GM12878 (cell line): ENCODE data around the gene ITIH6. TPM values are rescaled to one million over a fixed set of nuclear protein-coding genes. Genes with fewer than 3 reads are reported as not detected.

ENCODE experiments used
- ATAC-seq: fragments of 200-7000 bp; cut with Tn5 transposase; 3 replicates; pipeline ENCODE4 v1.9.1; 2020; ENCODE audit warnings: mild to moderate bottlenecking, moderate library complexity
- BruUV-seq: library from RNA; stranded (reverse); fragments of 400-500 nt; replicated peaks from 2 replicates; lab custom pipeline; 2021; lab: Mats Ljungman, UMichigan
- CTCF ChIA-PET: fragments of 300-600 bp; sonication (Branson Sonifier 250); formaldehyde crosslinking; extraction: SDS; loops from one replicate; lab custom pipeline; 2021; ENCODE audit warnings: inconsistent platforms; lab: Yijun Ruan, JAX
- POLR2A ChIA-PET: fragments of 350-600 bp; formaldehyde crosslinking; extraction: SDS; loops from one replicate; lab custom pipeline; 2021; ENCODE audit warnings: inconsistent platforms; lab: Charles Lee
- RAD21 ChIA-PET: fragments of 300-600 bp; sonication (Branson Sonifier 250); formaldehyde crosslinking; loops from one replicate; lab custom pipeline; 2023; ENCODE audit warnings: antibody characterized with exemption; ENCODE audit not compliant: unreplicated experiment; lab: Charles Lee
- SMC1A ChIA-PET: fragments of 300-600 bp; sonication (Branson Sonifier 250); formaldehyde crosslinking; loops from one replicate; lab custom pipeline; 2023; ENCODE audit not compliant: unreplicated experiment, uncharacterized antibody; lab: Charles Lee
- DNase-seq: peaks from one replicate; pipeline ENCODE4 v3.0.0-alpha.2; 2011; ENCODE audit warnings: low read depth, low spot score
- FAIRE-seq: peaks from 3 replicates; lab custom pipeline; 2011; peaks lifted over from hg19 to GRCh38; lab: Jason Lieb, UNC
- H2AFZ ChIP-seq: 2 replicates; pipeline ENCODE4 v1.6.0; 2011; ENCODE audit warnings: low read depth, low read length, control low read depth; ENCODE audit not compliant: control insufficient read depth
- H3K27ac ChIP-seq: 2 replicates; pipeline ENCODE4 v1.5.1; 2011; ENCODE audit warnings: control low read depth; ENCODE audit not compliant: control insufficient read depth, insufficient read depth
- H3K27me3 ChIP-seq, 2 experiments: replicated peaks in 1 of 2; 2 replicates each; pipeline versions ENCODE4 v1.6.0 to v1.6.1; 2011; ENCODE audit warnings: low read length in 1 of 2; ENCODE audit not compliant: control insufficient read depth in 2 of 2, insufficient read depth in 2 of 2
- H3K36me3 ChIP-seq, 2 experiments: 2 replicates each; pipeline ENCODE4 v1.5.1; 2011; ENCODE audit warnings: low read length in 1 of 2; ENCODE audit not compliant: control insufficient read depth in 2 of 2, insufficient read depth in 2 of 2
- H3K4me1 ChIP-seq: 2 replicates; pipeline ENCODE4 v1.6.1; 2011; ENCODE audit warnings: mild to moderate bottlenecking, low read length, moderate library complexity, mixed read lengths; ENCODE audit not compliant: control insufficient read depth, insufficient read depth
- H3K4me2 ChIP-seq: 2 replicates; pipeline ENCODE4 v1.6.0; 2011; ENCODE audit warnings: control low read depth; ENCODE audit not compliant: control insufficient read depth, insufficient read depth
- H3K4me3 ChIP-seq: fragments of 200-600 bp; sonication (generic); 2 replicates; pipeline ENCODE4 v1.5.1; 2016
- H3K79me2 ChIP-seq: 2 replicates; pipeline ENCODE4 v1.6.0; 2011; ENCODE audit warnings: low read length; ENCODE audit not compliant: control insufficient read depth, insufficient read depth
- H3K9ac ChIP-seq: 2 replicates; pipeline ENCODE4 v1.8.0; 2011; ENCODE audit warnings: low read length, control low read depth, mixed read lengths; ENCODE audit not compliant: control insufficient read depth, insufficient read depth
- H3K9me3 ChIP-seq: replicated peaks from 3 replicates; pipeline ENCODE4 v1.5.1; 2011; ENCODE audit warnings: mild to moderate bottlenecking, low read length; ENCODE audit not compliant: control insufficient read depth, insufficient read depth
- H4K20me1 ChIP-seq: 2 replicates; pipeline ENCODE4 v1.6.0; 2011; ENCODE audit not compliant: control insufficient read depth, insufficient read depth
- FOS ChIP-seq: IDR thresholded peaks from 3 replicates; pipeline ENCODE4 v1.6.1; 2011; ENCODE audit warnings: borderline replicate concordance; ENCODE audit not compliant: insufficient read length; ENCODE audit errors: extremely low read depth
- NBN ChIP-seq: fragments of 450-650 bp; IDR thresholded peaks from 2 replicates; pipeline ENCODE4 v1.6.1; 2016
- NR2F1 ChIP-seq: fragments of 450-650 bp; conservative IDR thresholded peaks from 2 replicates; pipeline ENCODE4 v1.6.1; 2017; ENCODE audit warnings: mild to moderate bottlenecking
- POU2F2 ChIP-seq: IDR thresholded peaks from 3 replicates; pipeline ENCODE4 v1.6.1; 2011; ENCODE audit warnings: low read depth, mild to moderate bottlenecking, low read length, borderline replicate concordance
- RAD21 ChIP-seq: IDR thresholded peaks from 2 replicates; pipeline ENCODE4 v1.6.1; 2011; ENCODE audit warnings: mild to moderate bottlenecking, low read depth, low read length, moderate library complexity; ENCODE audit not compliant: insufficient read depth
- WGBS: methylation state at CpG from one replicate; pipeline ENCODE4 v1.1.6; 2016; ENCODE audit warnings: low lambda C conversion rate; ENCODE audit not compliant: insufficient replicate concordance, insufficient coverage; ENCODE audit errors: missing lambda C conversion rate; 5-methylcytosine and 5-hydroxymethylcytosine counted together
- in situ Hi-C: fragments of 300-500 bp; cut with MboI; formaldehyde crosslinking; loops from 9 replicates; pipeline ENCODE4 v1.14.3; 2018; ENCODE audit warnings: mixed read lengths
- intact Hi-C: fragments of 100-400 bp; cut with micrococcal nuclease; formaldehyde crosslinking; loops from one replicate; pipeline ENCODE4 v1.14.2; 2022; ENCODE audit not compliant: unreplicated experiment
- polyA plus RNA-seq, 11 experiments: library from polyadenylated mRNA; depleted of rRNA in 4 of 11; unstranded in 6 of 11; stranded (reverse) in 5 of 11; fragments of >200 nt; fragmentation: Nextera tagmentation in 4 of 11; fragmentation: Illumina TruSeq in 1 of 11; extraction: Ambion mirVana in 4 of 11; extraction: Trizol in 1 of 11; gene quantifications; 1 replicate in 1 of 11; 2 replicates in 10 of 11; pipeline versions ENCODE4 v1.2.1 to v1.2.3, GENCODE V29; 2011 to 2016; ENCODE audit warnings: inconsistent platforms in 2 of 11, missing spikeins in 2 of 11, low read depth in 1 of 11
- total RNA-seq, 4 experiments: library from RNA; depleted of rRNA in 3 of 4; stranded (reverse); fragments of >200 nt in 3 of 4; fragmentation: Illumina TruSeq in 1 of 4; extraction: Trizol in 1 of 4; gene quantifications; 2 replicates each; pipeline versions ENCODE4 v1.2.1 to v1.2.3, GENCODE V29; 2013 to 2021
- TF ChIP-seq, protein P1 (sequence below), 3 experiments: IDR thresholded peaks in 2 of 3; conservative IDR thresholded peaks in 1 of 3; 2 replicates each; pipeline ENCODE4 v1.5.1; 2011; ENCODE audit warnings: low read depth in 3 of 3, low read length in 3 of 3, mild to moderate bottlenecking in 3 of 3, control low read depth in 2 of 3, moderate library complexity in 2 of 3, inconsistent platforms in 1 of 3, mixed read lengths in 1 of 3; ENCODE audit not compliant: control insufficient read depth in 2 of 3, insufficient read depth in 1 of 3; ENCODE audit errors: extremely low read depth in 1 of 3
- TF ChIP-seq, protein P2 (sequence below): fragments of 450-650 bp; IDR thresholded peaks from 2 replicates; pipeline ENCODE4 v1.6.1; 2017; ENCODE audit warnings: low read depth, mild to moderate bottlenecking, moderate library complexity

The ITIH6 gene
- total and polyA plus RNA-seq, 10 of the 15 experiments (the other 5 are each of a cell fraction or from before 2014, with no cell fraction given) = not detected

- Histone ChIP-seq H3K4me3 (no peak overlapping the region), H3K27me3 (no peaks in the 10 kb centered on the region), H3K79me2 (no peaks in the 10 kb centered on the region), H3K4me1 (no peaks in the 10 kb centered on the region), H3K9me3 (no peaks in the 10 kb centered on the region; the same call in 2 of the 3 replicates), H2AFZ (no peak overlapping the region)
- 23% methylated on average over 4 of the region's 4 CpGs for WGBS
- no TSS peak for BruUV-seq
- no peak for DNase-seq
- TF ChIP-seq FOS = no peak
- TF ChIP-seq NR2F1 = no peak
- TF ChIP-seq NBN = no peak
- TF ChIP-seq, all 136 proteins: peak for 0
- CTCF ChIA-PET = no interaction called here
- ATAC-seq = no peak
- SMC1A ChIA-PET = no interaction called here
- intact Hi-C loops (loop anchor here (2.0 kb wide), 1 partner anchor 230 kb away; no protein-coding TSS in a partner anchor), in situ Hi-C loops (no loop called here)
- POLR2A ChIA-PET = no interaction called here
- no peak overlapping the region for H3K9ac ChIP-seq
- FAIRE-seq = no peak
- H4K20me1 ChIP-seq = no peaks in the 10 kb centered on the region
- no peaks in the 10 kb centered on the region for H3K36me3 ChIP-seq
- H3K27ac ChIP-seq = no peak overlapping the region
- H3K4me2 ChIP-seq = no peak overlapping the region
- RAD21 ChIA-PET = no interaction called here
These were observed 28.5 kb upstream of the ITIH6 start for GRCh38 chrX:54826598-54826997.

DNA sequence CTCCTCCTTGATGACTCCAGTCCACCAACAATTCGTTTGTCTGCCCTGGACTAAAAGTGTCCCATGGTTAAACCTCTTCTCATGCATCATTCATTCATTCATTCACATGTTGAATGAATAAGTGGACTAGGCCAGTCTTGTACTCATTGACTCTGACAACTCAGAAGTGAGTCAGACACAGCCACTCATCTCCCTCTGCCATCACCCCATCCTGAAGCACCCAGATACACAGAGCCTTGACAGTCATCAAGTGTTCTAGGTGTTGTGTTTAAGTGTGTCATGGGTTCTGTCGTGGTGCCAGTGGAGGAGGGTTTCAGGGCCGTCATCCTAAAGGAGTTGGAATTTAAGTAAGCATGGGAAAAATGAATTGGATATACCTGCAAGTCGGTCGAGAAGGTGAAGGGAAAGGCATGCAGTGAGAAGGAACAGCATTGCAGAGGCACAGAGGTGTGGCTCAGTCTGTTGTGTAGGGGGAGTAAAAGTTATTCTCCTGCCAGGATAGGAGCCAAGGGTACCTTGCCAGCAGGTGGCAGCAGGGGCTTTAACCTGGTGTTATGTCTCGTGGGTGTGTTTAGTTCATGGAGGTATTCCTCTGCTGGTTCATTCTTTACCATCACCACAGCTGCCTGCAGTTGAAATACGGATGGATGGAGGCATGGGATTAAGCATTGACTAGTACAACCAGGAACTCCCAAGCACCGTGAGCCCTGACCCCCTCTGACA lies 27.8 kb upstream of the ITIH6 start:
- in situ Hi-C loops = no loop called here
- H3K27ac ChIP-seq = no peak overlapping the region
- CTCF ChIA-PET = no interaction called here
- ATAC-seq (peak; percentile 55), DNase-seq (no peak), FAIRE-seq (peak; percentile 78)
- 24% methylated on average over 8 of the region's 8 CpGs for WGBS
- no peak overlapping the region for H3K4me2 ChIP-seq
- H2AFZ ChIP-seq = no peak overlapping the region
- POLR2A ChIA-PET = no interaction called here
- H3K36me3 ChIP-seq = no peaks in the 10 kb centered on the region
- SMC1A ChIA-PET = no interaction called here
- TF ChIP-seq, protein P1, sequence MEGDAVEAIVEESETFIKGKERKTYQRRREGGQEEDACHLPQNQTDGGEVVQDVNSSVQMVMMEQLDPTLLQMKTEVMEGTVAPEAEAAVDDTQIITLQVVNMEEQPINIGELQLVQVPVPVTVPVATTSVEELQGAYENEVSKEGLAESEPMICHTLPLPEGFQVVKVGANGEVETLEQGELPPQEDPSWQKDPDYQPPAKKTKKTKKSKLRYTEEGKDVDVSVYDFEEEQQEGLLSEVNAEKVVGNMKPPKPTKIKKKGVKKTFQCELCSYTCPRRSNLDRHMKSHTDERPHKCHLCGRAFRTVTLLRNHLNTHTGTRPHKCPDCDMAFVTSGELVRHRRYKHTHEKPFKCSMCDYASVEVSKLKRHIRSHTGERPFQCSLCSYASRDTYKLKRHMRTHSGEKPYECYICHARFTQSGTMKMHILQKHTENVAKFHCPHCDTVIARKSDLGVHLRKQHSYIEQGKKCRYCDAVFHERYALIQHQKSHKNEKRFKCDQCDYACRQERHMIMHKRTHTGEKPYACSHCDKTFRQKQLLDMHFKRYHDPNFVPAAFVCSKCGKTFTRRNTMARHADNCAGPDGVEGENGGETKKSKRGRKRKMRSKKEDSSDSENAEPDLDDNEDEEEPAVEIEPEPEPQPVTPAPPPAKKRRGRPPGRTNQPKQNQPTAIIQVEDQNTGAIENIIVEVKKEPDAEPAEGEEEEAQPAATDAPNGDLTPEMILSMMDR (IDR thresholded peaks at IDR 0.05 in 2 of 3, conservative IDR thresholded peaks at IDR 0.05 in 1 of 3; ENCODE audit: control insufficient read depth in 2 of 3, extremely low read depth in 1 of 3, insufficient read depth in 1 of 3, low read depth in 3 of 3, low read length in 3 of 3) = peak in 2 of 3 experiments; percentile 11 to 21; a peak in 1 of 6 replicates
- TF ChIP-seq RAD21 (0 out of 2 replicates have a peak, but pooled peaks have one; percentile 23), POU2F2 (no peak)
- TF ChIP-seq, protein P2, sequence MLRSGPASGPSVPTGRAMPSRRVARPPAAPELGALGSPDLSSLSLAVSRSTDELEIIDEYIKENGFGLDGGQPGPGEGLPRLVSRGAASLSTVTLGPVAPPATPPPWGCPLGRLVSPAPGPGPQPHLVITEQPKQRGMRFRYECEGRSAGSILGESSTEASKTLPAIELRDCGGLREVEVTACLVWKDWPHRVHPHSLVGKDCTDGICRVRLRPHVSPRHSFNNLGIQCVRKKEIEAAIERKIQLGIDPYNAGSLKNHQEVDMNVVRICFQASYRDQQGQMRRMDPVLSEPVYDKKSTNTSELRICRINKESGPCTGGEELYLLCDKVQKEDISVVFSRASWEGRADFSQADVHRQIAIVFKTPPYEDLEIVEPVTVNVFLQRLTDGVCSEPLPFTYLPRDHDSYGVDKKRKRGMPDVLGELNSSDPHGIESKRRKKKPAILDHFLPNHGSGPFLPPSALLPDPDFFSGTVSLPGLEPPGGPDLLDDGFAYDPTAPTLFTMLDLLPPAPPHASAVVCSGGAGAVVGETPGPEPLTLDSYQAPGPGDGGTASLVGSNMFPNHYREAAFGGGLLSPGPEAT = no peak
- H4K20me1 ChIP-seq = no peaks in the 10 kb centered on the region
- intact Hi-C loops = loop anchor here (2.0 kb wide), 1 partner anchor 231 kb away; no protein-coding TSS in a partner anchor
- no peak overlapping the region for H3K9ac ChIP-seq
- BruUV-seq = no TSS peak
- RAD21 ChIA-PET = no interaction called here
- H3K4me3 ChIP-seq = no peak overlapping the region
- no peaks in the 10 kb centered on the region for H3K79me2 ChIP-seq
- H3K4me1 ChIP-seq = no peaks in the 10 kb centered on the region
- H3K27me3 ChIP-seq = no peaks in the 10 kb centered on the region
- no peaks in the 10 kb centered on the region; the same call in 2 of the 3 replicates for H3K9me3 ChIP-seq
